ENCODE measurements around the gene MPHOSPH10.
"Not testable (repeated sequence)": the region's sequence is repeated elsewhere in the genome, so short reads cannot be mapped to it uniquely, and the experiment has no call there.

Gene MPHOSPH10

DNA sequence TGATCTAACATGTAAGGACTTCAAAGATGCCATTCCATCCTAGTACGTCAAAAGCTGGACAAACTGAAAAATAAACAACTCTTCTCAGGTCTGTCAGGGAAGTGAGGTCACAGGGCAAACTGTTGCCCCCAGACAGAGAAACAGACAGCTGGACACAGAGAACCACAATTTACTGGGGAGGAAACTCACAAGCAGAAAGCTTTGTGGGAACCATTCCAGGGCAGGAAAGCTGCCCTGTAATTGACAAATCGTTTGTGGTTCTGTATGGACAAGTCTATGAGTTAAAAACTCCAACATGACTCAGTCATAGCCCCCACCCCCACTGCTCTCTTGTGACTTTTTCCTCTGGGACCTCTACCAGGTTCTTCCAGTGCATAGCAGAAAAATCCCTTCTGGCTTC is 28.8 kb upstream of the MPHOSPH10 start:
- H3K27me3 ChIP-seq (ENCODE audit: control insufficient read depth, insufficient read depth, low read length) = no peaks in the 10 kb centered on the region
- no peak overlapping the region for H3K9ac ChIP-seq (ENCODE audit: low read depth, low read length)
- H3K4me3 ChIP-seq (ENCODE audit: low read depth, low read length) = no peak overlapping the region
- H3K4me1 ChIP-seq (ENCODE audit: control insufficient read depth, insufficient read depth, low read length) = peaks cover 9% of the 10 kb centered on the region
- H3K9me3 ChIP-seq (ENCODE audit: control insufficient read depth, insufficient read depth, low read length) = no peaks in the 10 kb centered on the region
- no peaks in the 10 kb centered on the region for H3K36me3 ChIP-seq (ENCODE audit: control insufficient read depth, insufficient read depth, low read length)
- H3K27ac ChIP-seq (ENCODE audit: low read depth, low read length) = no peak overlapping the region

- Histone ChIP-seq H3K9ac (ENCODE audit: low read depth, low read length) (no peak overlapping the region), H3K36me3 (ENCODE audit: control insufficient read depth, insufficient read depth, low read length) (no peaks in the 10 kb centered on the region), H3K27ac (ENCODE audit: low read depth, low read length) (peak overlapping the region; percentile 70), H3K4me1 (ENCODE audit: control insufficient read depth, insufficient read depth, low read length) (peaks cover 9% of the 10 kb centered on the region), H3K9me3 (ENCODE audit: control insufficient read depth, insufficient read depth, low read length) (no peaks in the 10 kb centered on the region), H3K27me3 (ENCODE audit: control insufficient read depth, insufficient read depth, low read length) (no peaks in the 10 kb centered on the region), H3K4me3 (ENCODE audit: low read depth, low read length) (no peak overlapping the region)
Observed at GRCh38 chr2:71102981-71103681, 27.3 kb upstream of the MPHOSPH10 start.

DNA sequence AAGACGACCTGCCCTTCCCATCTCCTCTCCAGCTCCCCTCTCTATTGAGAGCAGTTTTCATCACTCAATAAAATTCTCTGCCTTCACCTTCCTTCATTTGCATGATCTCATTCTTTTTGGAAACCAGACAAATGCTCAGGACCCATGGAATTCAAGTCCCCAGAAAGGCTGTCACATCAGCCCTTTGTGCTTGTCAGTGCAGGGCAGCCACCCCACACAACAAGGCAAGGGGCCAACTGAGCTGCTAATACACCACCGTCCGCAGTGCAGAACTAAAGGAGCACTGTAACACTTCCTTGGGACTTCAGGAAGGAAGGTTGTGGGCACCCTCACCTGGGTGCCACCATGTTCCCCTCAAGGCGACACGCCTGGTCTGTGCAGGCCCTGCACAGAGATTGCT is 26.6 kb upstream of the MPHOSPH10 start:
- Histone ChIP-seq H3K9ac (ENCODE audit: low read depth, low read length) (no peak overlapping the region), H3K4me3 (ENCODE audit: low read depth, low read length) (no peak overlapping the region), H3K27ac (ENCODE audit: low read depth, low read length) (peak overlapping the region; percentile 70), H3K27me3 (ENCODE audit: control insufficient read depth, insufficient read depth, low read length) (no peaks in the 10 kb centered on the region), H3K4me1 (ENCODE audit: control insufficient read depth, insufficient read depth, low read length) (peaks cover 9% of the 10 kb centered on the region), H3K9me3 (ENCODE audit: control insufficient read depth, insufficient read depth, low read length) (no peaks in the 10 kb centered on the region), H3K36me3 (ENCODE audit: control insufficient read depth, insufficient read depth, low read length) (no peaks in the 10 kb centered on the region)

DNA sequence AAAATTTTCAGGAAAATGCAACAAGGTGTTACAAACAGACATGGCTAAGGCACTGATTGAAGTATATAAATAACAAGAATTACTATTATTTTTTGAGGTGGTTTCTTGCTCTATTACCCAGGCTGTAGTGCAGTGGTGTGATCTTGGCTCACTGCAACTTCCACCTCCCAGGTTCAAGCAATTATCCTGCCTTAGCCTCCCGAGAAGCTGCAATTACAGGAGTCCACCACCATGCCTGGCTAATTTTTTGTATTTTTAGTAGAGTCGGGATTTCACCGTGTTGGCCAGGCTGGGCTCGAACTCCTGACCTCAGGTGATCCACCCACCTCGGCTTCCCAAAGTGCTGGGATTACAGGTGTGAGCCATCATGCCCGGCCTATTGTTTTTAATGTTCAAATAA is 24.0 kb upstream of the MPHOSPH10 start:
- not testable (repeated sequence) for H3K4me1 ChIP-seq (ENCODE audit: control insufficient read depth, insufficient read depth, low read length); H3K27ac ChIP-seq (ENCODE audit: low read depth, low read length); H3K9ac ChIP-seq (ENCODE audit: low read depth, low read length); H3K9me3 ChIP-seq (ENCODE audit: control insufficient read depth, insufficient read depth, low read length); H3K4me3 ChIP-seq (ENCODE audit: low read depth, low read length); H3K27me3 ChIP-seq (ENCODE audit: control insufficient read depth, insufficient read depth, low read length)
- peaks cover 11% of the 10 kb centered on the region for H3K36me3 ChIP-seq (ENCODE audit: control insufficient read depth, insufficient read depth, low read length)

- Histone ChIP-seq H3K4me1 (ENCODE audit: control insufficient read depth, insufficient read depth, low read length) (peaks cover 2% of the 10 kb centered on the region), H3K27ac (ENCODE audit: low read depth, low read length) (no peak overlapping the region), H3K4me3 (ENCODE audit: low read depth, low read length) (no peak overlapping the region), H3K9ac (ENCODE audit: low read depth, low read length) (no peak overlapping the region), H3K36me3 (ENCODE audit: control insufficient read depth, insufficient read depth, low read length) (peaks cover 11% of the 10 kb centered on the region), H3K27me3 (ENCODE audit: control insufficient read depth, insufficient read depth, low read length) (no peaks in the 10 kb centered on the region), H3K9me3 (ENCODE audit: control insufficient read depth, insufficient read depth, low read length) (no peaks in the 10 kb centered on the region)
Observed at GRCh38 chr2:71108091-71108490, 22.3 kb upstream of the MPHOSPH10 start.

- H3K27me3 ChIP-seq (ENCODE audit: control insufficient read depth, insufficient read depth, low read length) = no peaks in the 10 kb centered on the region
- H3K9ac ChIP-seq (ENCODE audit: low read depth, low read length) = no peak overlapping the region
- H3K9me3 ChIP-seq (ENCODE audit: control insufficient read depth, insufficient read depth, low read length) = no peaks in the 10 kb centered on the region
- H3K36me3 ChIP-seq (ENCODE audit: control insufficient read depth, insufficient read depth, low read length) = peaks cover 38% of the 10 kb centered on the region
- H3K27ac ChIP-seq (ENCODE audit: low read depth, low read length) = no peak overlapping the region
- no peak overlapping the region for H3K4me3 ChIP-seq (ENCODE audit: low read depth, low read length)
- H3K4me1 ChIP-seq (ENCODE audit: control insufficient read depth, insufficient read depth, low read length) = no peaks in the 10 kb centered on the region
Observed at GRCh38 chr2:71113843-71114242, 16.6 kb upstream of the MPHOSPH10 start.

- H3K36me3 ChIP-seq (ENCODE audit: control insufficient read depth, insufficient read depth, low read length) = peaks cover 43% of the 10 kb centered on the region
- no peak overlapping the region for H3K4me3 ChIP-seq (ENCODE audit: low read depth, low read length)
- H3K4me1 ChIP-seq (ENCODE audit: control insufficient read depth, insufficient read depth, low read length) = no peaks in the 10 kb centered on the region
- no peak overlapping the region for H3K27ac ChIP-seq (ENCODE audit: low read depth, low read length)
- H3K9me3 ChIP-seq (ENCODE audit: control insufficient read depth, insufficient read depth, low read length) = no peaks in the 10 kb centered on the region
- no peaks in the 10 kb centered on the region for H3K27me3 ChIP-seq (ENCODE audit: control insufficient read depth, insufficient read depth, low read length)
- H3K9ac ChIP-seq (ENCODE audit: low read depth, low read length) = no peak overlapping the region
Observed at GRCh38 chr2:71117063-71117462, 13.4 kb upstream of the MPHOSPH10 start.

DNA sequence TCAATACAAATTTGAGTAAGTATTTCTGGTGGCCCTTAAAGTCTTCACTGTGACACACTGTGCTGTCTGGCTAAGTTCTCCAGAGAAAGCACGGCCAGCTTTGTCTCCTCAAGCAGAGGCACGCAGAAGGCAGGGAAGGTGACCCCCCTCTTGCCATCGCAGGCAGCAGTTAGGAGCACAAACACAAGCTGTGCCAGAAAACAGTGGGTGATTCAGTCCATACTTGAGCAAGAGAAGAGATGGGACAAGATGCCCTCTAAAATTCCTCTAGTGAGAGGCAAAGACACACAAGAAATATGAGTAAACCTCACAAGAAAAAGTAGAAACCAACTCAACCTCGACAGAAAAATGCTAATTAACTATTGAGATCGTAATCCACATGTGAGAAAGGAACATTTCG is 10.2 kb upstream of the MPHOSPH10 start:
- Histone ChIP-seq H3K4me3 (ENCODE audit: low read depth, low read length) (no peak overlapping the region), H3K27me3 (ENCODE audit: control insufficient read depth, insufficient read depth, low read length) (no peaks in the 10 kb centered on the region), H3K9ac (ENCODE audit: low read depth, low read length) (no peak overlapping the region), H3K9me3 (ENCODE audit: control insufficient read depth, insufficient read depth, low read length) (no peaks in the 10 kb centered on the region), H3K36me3 (ENCODE audit: control insufficient read depth, insufficient read depth, low read length) (peaks cover 48% of the 10 kb centered on the region), H3K4me1 (ENCODE audit: control insufficient read depth, insufficient read depth, low read length) (no peaks in the 10 kb centered on the region), H3K27ac (ENCODE audit: low read depth, low read length) (no peak overlapping the region)

DNA sequence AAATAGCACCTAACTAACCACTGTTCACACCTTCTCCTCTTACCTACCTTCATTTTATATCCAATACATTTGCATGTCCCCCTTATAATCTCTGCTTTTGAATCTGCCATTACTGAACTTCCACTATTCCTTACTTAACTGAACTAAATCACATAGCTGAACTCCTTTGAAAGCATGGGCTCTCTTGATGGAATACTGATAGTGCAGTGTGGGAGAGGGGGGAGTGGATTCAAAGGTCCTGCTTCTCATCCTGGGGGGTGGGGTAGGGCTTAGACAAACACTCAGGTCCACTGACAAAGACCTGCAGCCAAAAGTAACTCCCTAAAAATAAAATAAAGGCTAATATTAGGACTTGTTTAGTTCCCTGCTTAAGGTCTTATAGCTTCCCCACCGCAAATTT is 9.0 kb upstream of the MPHOSPH10 start:
- peaks cover 46% of the 10 kb centered on the region for H3K36me3 ChIP-seq (ENCODE audit: control insufficient read depth, insufficient read depth, low read length)
- no peak overlapping the region for H3K27ac ChIP-seq (ENCODE audit: low read depth, low read length)
- no peak overlapping the region for H3K9ac ChIP-seq (ENCODE audit: low read depth, low read length)
- no peaks in the 10 kb centered on the region for H3K27me3 ChIP-seq (ENCODE audit: control insufficient read depth, insufficient read depth, low read length)
- no peak overlapping the region for H3K4me3 ChIP-seq (ENCODE audit: low read depth, low read length)
- no peaks in the 10 kb centered on the region for H3K4me1 ChIP-seq (ENCODE audit: control insufficient read depth, insufficient read depth, low read length)
- no peaks in the 10 kb centered on the region for H3K9me3 ChIP-seq (ENCODE audit: control insufficient read depth, insufficient read depth, low read length)

DNA sequence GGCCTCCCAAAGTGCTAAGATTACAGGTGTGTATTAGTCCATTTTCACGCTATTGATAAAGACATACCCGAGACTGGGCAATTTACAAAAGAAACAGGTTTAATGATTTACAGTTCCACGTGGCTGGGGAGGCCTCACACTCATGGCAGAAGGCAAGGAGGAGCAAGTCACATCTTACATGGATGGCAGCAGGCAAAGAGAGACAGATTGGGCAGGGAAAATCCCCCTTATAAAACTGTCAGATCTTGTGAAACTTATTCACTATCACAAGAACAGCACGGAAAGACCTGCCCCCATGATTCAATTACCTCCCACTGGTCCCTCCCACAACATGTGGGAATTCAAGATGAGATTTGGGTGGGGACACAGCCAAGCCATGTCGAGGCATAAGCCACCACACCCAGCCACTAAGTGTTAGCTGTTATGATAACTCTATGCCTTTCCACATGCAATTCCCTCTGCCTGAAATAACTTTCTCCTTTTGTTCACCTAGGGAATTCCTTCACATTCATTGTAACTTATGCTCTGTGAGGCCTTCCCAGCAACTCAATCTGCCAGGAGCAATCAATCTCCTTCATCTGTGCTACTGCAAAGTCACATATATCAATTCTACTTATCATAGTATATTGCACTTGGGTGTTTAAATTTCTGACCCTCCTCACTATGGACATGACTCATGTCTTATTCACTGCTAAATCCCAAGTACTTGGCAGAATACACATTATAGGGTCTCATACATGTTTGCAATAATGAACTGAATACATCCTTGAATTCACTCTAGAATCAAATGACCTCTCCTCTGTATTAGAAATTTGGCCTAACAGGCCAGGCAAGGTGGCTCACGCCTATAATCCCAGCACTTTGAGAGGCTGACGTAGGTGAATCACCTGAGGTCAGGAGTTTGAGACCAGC is 7.8 kb upstream of the MPHOSPH10 start:
- Histone ChIP-seq H3K4me1 (ENCODE audit: control insufficient read depth, insufficient read depth, low read length) (no peaks in the 10 kb centered on the region), H3K27ac (ENCODE audit: low read depth, low read length) (no peak overlapping the region), H3K36me3 (ENCODE audit: control insufficient read depth, insufficient read depth, low read length) (peaks cover 39% of the 10 kb centered on the region), H3K4me3 (ENCODE audit: low read depth, low read length) (no peak overlapping the region), H3K27me3 (ENCODE audit: control insufficient read depth, insufficient read depth, low read length) (no peaks in the 10 kb centered on the region), H3K9me3 (ENCODE audit: control insufficient read depth, insufficient read depth, low read length) (no peaks in the 10 kb centered on the region), H3K9ac (ENCODE audit: low read depth, low read length) (no peak overlapping the region)
